WTC11 (cell line): ENCODE results near the gene XPR1.

Source experiments
- CREB1 ChIP-seq: sonication (generic); formaldehyde crosslinking; IDR thresholded peaks from 2 replicates; pipeline ENCODE4 v1.8.0; 2023; ENCODE audit warnings: mild to moderate bottlenecking, missing genetic modification reagents
- CTCF ChIP-seq: fragments of 200-600 bp; IDR thresholded peaks from 2 replicates; pipeline ENCODE4 v1.8.0; 2022; ENCODE audit warnings: antibody characterized with exemption
- ETV6 ChIP-seq: sonication (generic); formaldehyde crosslinking; IDR thresholded peaks from 2 replicates; pipeline ENCODE4 v1.8.1; 2022; ENCODE audit warnings: mild to moderate bottlenecking, missing genetic modification reagents
- HMGA2 ChIP-seq: fragments of 250-450 bp; sonication (Bioruptor Pico); IDR thresholded peaks from 2 replicates; pipeline ENCODE4 v1.4.0; 2021; ENCODE audit warnings: mild to moderate bottlenecking, moderate library complexity
- MAX ChIP-seq: sonication (generic); formaldehyde crosslinking; IDR thresholded peaks from 2 replicates; pipeline ENCODE4 v1.8.0; 2022; ENCODE audit warnings: mild to moderate bottlenecking, missing genetic modification reagents
- MLX ChIP-seq: sonication (generic); formaldehyde crosslinking; IDR thresholded peaks from 2 replicates; pipeline ENCODE4 v1.8.1; 2023; ENCODE audit warnings: mild to moderate bottlenecking, missing genetic modification reagents, moderate library complexity
- STAT6 ChIP-seq: sonication (generic); formaldehyde crosslinking; conservative IDR thresholded peaks from 2 replicates; pipeline ENCODE4 v1.8.1; 2023; ENCODE audit warnings: mild to moderate bottlenecking, low read depth, missing genetic modification reagents, moderate library complexity
- TEAD1 ChIP-seq: sonication (generic); formaldehyde crosslinking; IDR thresholded peaks from 2 replicates; pipeline ENCODE4 v1.8.0; 2022; ENCODE audit warnings: mild to moderate bottlenecking, missing genetic modification reagents
- TEAD4 ChIP-seq: sonication (generic); formaldehyde crosslinking; IDR thresholded peaks from 2 replicates; pipeline ENCODE4 v1.8.0; 2022; ENCODE audit warnings: mild to moderate bottlenecking, missing genetic modification reagents
- TF ChIP-seq, protein P1 (sequence below): fragments of 250-450 bp; sonication (Bioruptor Pico); IDR thresholded peaks from 2 replicates; pipeline ENCODE4 v1.8.0; 2021; ENCODE audit warnings: mild to moderate bottlenecking
- TF ChIP-seq, protein P2 (sequence below): sonication (generic); formaldehyde crosslinking; IDR thresholded peaks from 2 replicates; pipeline ENCODE4 v1.8.1; 2022; ENCODE audit warnings: missing genetic modification reagents, borderline replicate concordance

DNA sequence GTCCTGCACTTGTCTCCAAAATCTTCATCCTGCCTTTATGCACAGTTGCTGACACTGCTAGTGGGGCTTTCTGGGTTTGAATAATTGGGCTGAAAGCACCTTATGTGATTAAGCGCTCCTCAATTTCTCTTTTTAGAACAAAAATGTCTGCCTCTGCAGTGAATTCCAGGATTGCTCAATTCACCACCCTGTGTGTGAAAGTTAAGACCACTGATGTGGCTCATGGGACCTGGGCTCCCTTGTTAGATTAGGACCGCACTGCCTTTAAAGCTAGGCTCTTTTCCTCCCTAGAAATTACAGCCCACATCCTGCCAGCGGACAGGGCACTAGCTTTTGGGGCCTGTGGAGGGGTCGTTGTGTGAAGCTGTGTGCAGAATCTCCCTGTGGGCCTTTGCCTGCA is 299.7 kb downstream of the XPR1 start:
- TF ChIP-seq CREB1 (CRISPR knock-in tag) (no peak), CTCF (no peak), TEAD4 (CRISPR knock-in tag) (no peak), MAX (CRISPR knock-in tag) (no peak), STAT6 (no peak), ETV6 (no peak), TEAD1 (CRISPR knock-in tag) (no peak), HMGA2 (no peak), MLX (CRISPR knock-in tag) (no peak)
- TF ChIP-seq, protein P1, sequence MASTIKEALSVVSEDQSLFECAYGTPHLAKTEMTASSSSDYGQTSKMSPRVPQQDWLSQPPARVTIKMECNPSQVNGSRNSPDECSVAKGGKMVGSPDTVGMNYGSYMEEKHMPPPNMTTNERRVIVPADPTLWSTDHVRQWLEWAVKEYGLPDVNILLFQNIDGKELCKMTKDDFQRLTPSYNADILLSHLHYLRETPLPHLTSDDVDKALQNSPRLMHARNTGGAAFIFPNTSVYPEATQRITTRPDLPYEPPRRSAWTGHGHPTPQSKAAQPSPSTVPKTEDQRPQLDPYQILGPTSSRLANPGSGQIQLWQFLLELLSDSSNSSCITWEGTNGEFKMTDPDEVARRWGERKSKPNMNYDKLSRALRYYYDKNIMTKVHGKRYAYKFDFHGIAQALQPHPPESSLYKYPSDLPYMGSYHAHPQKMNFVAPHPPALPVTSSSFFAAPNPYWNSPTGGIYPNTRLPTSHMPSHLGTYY (CRISPR knock-in tag): no peak
- TF ChIP-seq, protein P2, sequence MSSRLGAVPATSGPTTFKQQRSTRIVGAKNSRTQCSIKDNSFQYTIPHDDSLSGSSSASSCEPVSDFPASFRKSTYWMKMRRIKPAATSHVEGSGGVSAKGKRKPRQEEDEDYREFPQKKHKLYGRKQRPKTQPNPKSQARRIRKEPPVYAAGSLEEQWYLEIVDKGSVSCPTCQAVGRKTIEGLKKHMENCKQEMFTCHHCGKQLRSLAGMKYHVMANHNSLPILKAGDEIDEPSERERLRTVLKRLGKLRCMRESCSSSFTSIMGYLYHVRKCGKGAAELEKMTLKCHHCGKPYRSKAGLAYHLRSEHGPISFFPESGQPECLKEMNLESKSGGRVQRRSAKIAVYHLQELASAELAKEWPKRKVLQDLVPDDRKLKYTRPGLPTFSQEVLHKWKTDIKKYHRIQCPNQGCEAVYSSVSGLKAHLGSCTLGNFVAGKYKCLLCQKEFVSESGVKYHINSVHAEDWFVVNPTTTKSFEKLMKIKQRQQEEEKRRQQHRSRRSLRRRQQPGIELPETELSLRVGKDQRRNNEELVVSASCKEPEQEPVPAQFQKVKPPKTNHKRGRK (CRISPR knock-in tag): no peak
